ENCODE data around the gene MKNK2. TPM values are rescaled to one million over a fixed set of nuclear protein-coding genes. Genes with fewer than 3 reads are reported as not detected.

MKNK2 gene
- total RNA-seq, 6 experiments from 2014 or later, result 80.5 to 218 (median 117) TPM

DNA sequence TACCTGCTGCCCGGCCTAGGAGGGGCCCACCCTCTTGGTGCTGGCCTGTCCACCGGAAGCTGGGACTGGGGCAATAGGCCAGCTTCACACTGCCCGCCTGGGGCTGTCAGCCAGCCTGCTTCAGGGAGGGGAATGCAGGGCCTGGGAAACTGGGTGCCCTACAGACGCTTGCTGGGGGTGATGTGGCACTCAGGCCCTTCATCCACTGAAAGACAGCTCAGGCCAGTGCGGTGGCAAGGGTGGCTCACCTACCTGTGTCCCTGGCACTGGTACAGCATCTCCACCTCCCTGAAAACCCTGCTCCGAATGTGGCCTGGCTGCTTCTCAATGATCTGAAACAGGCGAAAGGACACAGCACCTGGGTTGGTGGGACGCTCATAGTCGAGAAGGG lies 7.8 kb downstream of the MKNK2 start:
- peak overlapping the region in 2 of 3 donors; percentile 74 to 93 for H3K27ac ChIP-seq
- TF ChIP-seq POLR2A (IDR thresholded peaks at IDR 0.05), result no peak
- TF ChIP-seq, protein P1, sequence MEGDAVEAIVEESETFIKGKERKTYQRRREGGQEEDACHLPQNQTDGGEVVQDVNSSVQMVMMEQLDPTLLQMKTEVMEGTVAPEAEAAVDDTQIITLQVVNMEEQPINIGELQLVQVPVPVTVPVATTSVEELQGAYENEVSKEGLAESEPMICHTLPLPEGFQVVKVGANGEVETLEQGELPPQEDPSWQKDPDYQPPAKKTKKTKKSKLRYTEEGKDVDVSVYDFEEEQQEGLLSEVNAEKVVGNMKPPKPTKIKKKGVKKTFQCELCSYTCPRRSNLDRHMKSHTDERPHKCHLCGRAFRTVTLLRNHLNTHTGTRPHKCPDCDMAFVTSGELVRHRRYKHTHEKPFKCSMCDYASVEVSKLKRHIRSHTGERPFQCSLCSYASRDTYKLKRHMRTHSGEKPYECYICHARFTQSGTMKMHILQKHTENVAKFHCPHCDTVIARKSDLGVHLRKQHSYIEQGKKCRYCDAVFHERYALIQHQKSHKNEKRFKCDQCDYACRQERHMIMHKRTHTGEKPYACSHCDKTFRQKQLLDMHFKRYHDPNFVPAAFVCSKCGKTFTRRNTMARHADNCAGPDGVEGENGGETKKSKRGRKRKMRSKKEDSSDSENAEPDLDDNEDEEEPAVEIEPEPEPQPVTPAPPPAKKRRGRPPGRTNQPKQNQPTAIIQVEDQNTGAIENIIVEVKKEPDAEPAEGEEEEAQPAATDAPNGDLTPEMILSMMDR (IDR thresholded peaks at IDR 0.05), result no peak
- H3K9me3 ChIP-seq, result no peaks in the 10 kb centered on the region
- intact Hi-C loops (cut with DNase I), result no loop called here
- 60% methylated on average over 2 of the region's 9 CpGs for WGBS (ENCODE audit: insufficient coverage, low coverage, low lambda C conversion rate, missing lambda C conversion rate)
- no peaks in the 10 kb centered on the region for H3K27me3 ChIP-seq
- peaks cover 0 to 74% (median 25%) of the 10 kb centered on the region in 4 donors for H3K36me3 ChIP-seq
- peaks cover 0 to 86% (median 41%) of the 10 kb centered on the region in 4 donors for H3K4me1 ChIP-seq
- no peak overlapping the region for H3K4me3 ChIP-seq
- DNase-seq (peak in 1 of 3 donors; percentile 58), ATAC-seq (no peak)

DNA sequence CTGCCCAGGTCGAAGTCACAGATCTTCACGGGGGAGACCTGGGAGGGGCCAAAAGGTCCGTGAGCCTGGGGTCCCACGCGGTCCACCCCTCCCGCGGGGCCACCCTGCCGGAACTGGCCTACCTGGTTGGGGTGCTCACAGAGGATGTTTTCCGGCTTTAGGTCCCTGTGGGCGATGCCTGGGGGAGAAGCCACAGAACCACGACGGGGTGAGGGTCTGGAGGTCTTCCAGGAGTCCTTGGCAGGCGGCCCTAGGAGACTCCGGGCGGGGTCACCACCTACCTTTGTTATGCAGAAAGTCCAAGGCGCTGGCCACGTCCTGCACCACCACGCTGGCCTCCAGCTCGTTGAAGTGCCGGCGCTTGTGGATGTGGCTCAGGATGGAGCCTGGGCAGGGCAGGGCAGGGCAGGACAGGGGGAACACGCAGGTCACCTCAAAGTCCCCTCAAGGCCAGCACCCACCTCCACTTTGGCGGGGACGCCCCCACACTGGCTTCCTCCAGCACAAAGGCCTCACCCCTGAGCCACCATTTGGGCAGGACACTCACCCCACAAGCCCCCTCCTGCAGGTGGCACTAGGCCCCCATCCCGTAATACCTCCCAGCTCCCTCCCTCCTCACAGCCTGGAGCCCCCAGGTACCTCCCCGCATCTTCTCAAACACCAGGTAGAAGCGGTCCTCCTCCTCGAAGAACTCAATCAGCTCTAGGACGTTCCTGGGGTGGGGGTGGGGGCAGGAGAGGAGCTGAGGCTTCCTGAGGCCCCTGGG lies 8.4 kb downstream of the MKNK2 start:
- H3K9me3 ChIP-seq, result no peaks in the 10 kb centered on the region
- peak overlapping the region; percentile 74 to 93 (median 82) for H3K27ac ChIP-seq
- DNase-seq (peak; percentile 56 to 78 (median 76)), ATAC-seq (peak; percentile 4 to 22 (median 5))
- peak overlapping the region in 2 of 3 donors; percentile 7 to 42 for H3K4me3 ChIP-seq
- TF ChIP-seq POLR2A (IDR thresholded peaks at IDR 0.05), result no peak
- TF ChIP-seq, protein P1 (IDR thresholded peaks at IDR 0.05), result no peak
- peaks cover 0 to 80% (median 36%) of the 10 kb centered on the region in 4 donors for H3K4me1 ChIP-seq
- intact Hi-C loops (cut with DNase I), result no loop called here
- 0% methylated on average over 2 of the region's 29 CpGs for WGBS (ENCODE audit: insufficient coverage, low coverage, low lambda C conversion rate, missing lambda C conversion rate)
- no peaks in the 10 kb centered on the region for H3K27me3 ChIP-seq
- H3K36me3 ChIP-seq, result peaks cover 0 to 79% (median 26%) of the 10 kb centered on the region in 4 donors

DNA sequence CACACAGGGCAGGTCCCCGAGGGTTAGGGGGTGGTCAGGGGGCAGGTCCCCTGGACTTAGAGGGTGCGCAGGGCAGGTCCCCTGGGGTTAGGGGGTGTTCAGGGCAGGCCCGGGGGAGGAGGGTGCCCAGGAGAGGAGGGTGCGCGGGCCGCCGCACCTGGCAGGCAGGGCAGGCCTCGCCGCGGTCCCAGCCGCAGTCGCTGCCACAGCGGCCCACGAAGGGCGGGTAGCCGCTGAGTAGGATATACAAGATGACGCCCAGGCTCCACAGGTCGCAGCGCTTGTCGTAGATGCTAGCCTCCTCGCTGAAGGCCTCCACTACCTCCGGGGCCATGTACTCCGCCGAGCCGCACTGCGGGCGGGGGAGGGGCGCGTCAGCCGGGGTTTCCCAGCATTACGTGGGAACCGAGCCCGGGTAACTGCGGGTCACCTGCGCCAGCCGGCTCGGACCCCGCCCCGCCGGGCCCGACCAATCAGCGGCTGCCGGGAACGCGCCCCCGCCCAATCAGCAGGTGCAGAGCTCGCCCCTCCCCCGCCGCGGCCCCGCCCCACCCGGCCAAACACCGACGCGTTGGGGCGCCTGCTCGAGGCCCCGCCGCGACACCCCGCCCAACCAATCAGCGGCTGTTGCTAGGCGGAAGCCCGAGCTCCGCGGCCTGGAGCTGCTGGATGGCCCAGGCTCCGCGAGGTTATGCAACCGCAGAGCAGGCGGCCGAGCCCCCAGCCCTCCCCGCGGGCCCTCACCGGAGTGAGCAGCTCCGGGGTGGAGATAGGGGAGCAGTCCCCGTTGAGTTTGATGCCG lies 9.2 kb downstream of the MKNK2 start:
- ATAC-seq (peak; percentile 83 to 91 (median 88)), DNase-seq (peak; percentile 99)
- no peaks in the 10 kb centered on the region for H3K9me3 ChIP-seq
- TF ChIP-seq, protein P1 (IDR thresholded peaks at IDR 0.05), result no peak
- TF ChIP-seq POLR2A (IDR thresholded peaks at IDR 0.05), result peak; percentile 13
- intact Hi-C loops (cut with DNase I), result no loop called here
- H3K4me3 ChIP-seq, result peak overlapping the region; percentile 14 to 54 (median 45)
- H3K27me3 ChIP-seq, result no peaks in the 10 kb centered on the region
- peak overlapping the region; percentile 83 to 97 (median 93) for H3K27ac ChIP-seq
- 11% methylated on average over 5 of the region's 77 CpGs for WGBS (ENCODE audit: insufficient coverage, low coverage, low lambda C conversion rate, missing lambda C conversion rate)
- peaks cover 0 to 83% (median 26%) of the 10 kb centered on the region in 4 donors for H3K36me3 ChIP-seq
- H3K4me1 ChIP-seq, result peaks cover 0 to 72% (median 32%) of the 10 kb centered on the region in 4 donors

DNA sequence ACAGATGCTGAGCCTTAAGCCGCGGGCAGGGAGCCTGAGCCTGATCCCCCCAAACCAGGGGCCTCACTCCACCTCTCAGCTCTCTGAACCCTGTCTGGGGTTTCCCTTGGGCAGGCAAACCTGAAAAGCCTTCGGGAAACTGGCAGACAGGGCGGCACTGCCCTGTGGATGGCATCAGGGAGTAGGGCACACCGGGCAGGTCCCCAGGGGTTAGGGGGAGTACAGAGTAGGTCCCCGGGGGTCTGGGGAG lies 9.7 kb downstream of the MKNK2 start:
- peak overlapping the region; percentile 14 to 54 (median 45) for H3K4me3 ChIP-seq
- no peaks in the 10 kb centered on the region for H3K27me3 ChIP-seq
- no peaks in the 10 kb centered on the region for H3K9me3 ChIP-seq
- H3K27ac ChIP-seq, result peak overlapping the region; percentile 83 to 97 (median 93)
- DNase-seq (no peak), ATAC-seq (no peak)
- peaks cover 0 to 78% (median 26%) of the 10 kb centered on the region in 4 donors for H3K36me3 ChIP-seq
- intact Hi-C loops (cut with DNase I), result no loop called here
- no CpG with 5 or more reads among the region's 6 CpGs for WGBS (ENCODE audit: insufficient coverage, low coverage, low lambda C conversion rate, missing lambda C conversion rate)
- peaks cover 0 to 67% (median 29%) of the 10 kb centered on the region in 4 donors for H3K4me1 ChIP-seq
- TF ChIP-seq POLR2A (IDR thresholded peaks at IDR 0.05), result no peak
- TF ChIP-seq, protein P1 (IDR thresholded peaks at IDR 0.05), result no peak

Data from right lobe of liver (tissue), 6 donors.